HG02588 (cell line): ENCODE measurements around the gene MAVS.
A peak's percentile ranks its signal among the peaks of the same experiment; 100 is the strongest.

Experiments
- ATAC-seq: cut with Tn5 transposase; IDR thresholded peaks from one replicate; pipeline ENCODE4 v1.9.1; 2021; ENCODE audit warnings: mild to moderate bottlenecking, moderate library complexity; ENCODE audit not compliant: unreplicated experiment

Gene MAVS

DNA sequence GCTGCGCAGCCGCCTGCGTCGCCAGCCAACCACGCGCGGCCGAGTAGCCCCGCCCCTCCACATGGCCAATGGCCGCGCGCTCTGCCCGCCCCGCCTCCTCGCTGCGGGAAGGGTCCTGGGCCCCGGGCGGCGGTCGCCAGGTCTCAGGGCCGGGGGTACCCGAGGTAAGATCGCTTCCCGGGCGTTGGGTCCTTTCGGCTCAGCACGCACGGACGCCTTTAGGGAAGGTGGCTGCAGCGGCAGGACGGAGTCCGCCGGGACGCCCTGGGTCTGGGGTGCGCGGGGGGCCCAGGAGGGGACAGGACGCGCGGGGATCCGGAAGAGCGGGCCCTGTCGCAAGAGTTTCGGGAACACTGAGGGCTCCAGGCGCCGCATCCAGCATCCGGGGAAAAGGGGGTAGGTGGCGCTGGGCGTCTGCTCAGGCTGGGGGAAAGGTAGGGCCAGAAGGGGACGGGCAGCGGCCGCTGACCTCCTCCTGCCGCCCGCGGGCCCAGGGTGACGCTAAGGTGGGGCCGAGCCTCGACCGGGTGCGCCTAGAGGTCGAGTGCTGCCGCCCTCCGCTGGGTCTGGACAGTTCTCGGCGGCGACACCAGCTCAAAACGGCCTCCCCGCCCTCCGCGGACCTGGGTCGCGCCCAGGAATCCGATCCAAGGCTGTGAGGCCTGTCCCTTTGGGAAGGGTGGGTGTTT lies at the start of gene MAVS:
MAVS (plus strand) TSS at position 95 of the 689 bp plus-strand sequence. CDS start 7,791 bp downstream, outside the sequence.
- peak; percentile 97 for ATAC-seq

GRCh38 chr20:3797226-3797545 lies 49.4 kb upstream of the MAVS start:
- ATAC-seq: no peak

- no peak for ATAC-seq
These were observed 48.9 kb upstream of the MAVS start for GRCh38 chr20:3797592-3798372.

DNA sequence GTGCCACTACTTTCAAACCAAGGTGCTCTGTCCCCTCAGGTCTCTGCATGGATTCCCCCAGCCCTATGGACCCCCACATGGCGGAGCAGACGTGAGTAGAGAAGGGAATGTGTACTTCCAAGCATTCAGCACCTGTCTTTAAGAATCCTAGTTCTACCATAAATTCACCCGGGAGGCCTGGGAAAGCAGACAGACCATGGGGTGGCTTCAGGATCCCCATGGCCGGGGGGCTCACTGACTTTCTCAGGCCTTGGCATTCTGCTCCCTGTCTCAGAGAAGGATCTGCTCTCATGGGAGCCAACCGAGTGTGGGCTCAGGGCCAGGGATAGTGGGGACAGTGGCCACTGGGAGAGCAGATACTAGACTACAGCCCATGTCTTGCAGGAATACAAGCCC lies 48.3 kb upstream of the MAVS start:
- ATAC-seq: no peak

DNA sequence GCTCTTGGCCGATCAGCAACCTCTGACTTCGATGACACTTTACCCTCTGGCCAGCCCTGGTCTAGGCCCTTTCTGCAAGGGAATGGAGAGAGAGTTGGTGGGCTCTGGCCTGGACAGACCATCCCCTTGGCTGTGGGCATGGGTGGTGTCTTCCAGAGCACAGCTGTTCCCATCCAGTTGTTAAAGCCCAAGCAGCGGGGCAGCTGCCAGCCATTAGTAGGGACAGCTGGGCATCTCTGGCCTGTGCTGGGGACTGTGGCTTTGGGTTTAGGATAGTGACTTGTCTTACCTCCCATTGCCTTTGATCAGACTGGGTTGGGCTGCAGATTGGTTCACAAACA lies 47.8 kb upstream of the MAVS start:
- no peak for ATAC-seq

DNA sequence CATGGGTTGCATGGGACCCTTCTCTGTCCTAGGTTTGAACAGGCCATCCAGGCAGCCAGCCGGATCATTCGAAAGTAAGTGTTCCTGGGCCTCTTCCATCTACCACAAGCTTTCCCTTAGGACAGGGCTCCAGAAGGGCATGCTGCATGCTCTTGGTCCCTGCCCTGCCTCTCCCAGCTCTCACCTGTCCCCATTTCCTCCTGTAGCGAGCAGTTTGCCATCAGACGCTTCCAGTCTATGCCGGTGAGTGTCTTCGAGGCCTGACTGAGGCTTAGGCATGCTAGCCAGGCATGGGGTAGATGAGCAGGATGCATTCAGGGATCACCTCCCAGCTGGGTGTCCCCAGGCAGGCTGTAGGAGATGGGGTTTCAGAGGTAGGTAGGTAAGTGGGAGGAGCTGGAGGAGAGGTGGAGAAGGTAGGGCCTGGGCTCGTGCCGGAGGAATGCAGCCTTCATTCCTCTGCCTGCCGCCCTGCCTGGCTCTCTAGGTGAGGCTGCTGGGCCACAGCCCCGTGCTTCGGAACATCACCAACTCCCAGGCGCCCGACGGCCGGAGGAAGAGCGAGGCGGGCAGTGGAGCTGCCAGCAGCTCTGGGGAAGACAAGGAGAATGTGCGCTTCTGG lies 46.3 kb upstream of the MAVS start:
- no peak for ATAC-seq

GRCh38 chr20:3800878-3801260 lies 45.8 kb upstream of the MAVS start:
- no peak for ATAC-seq

GRCh38 chr20:3801299-3801698 lies 45.3 kb upstream of the MAVS start:
- no peak for ATAC-seq

- ATAC-seq: no peak
These were observed 44.8 kb upstream of the MAVS start for GRCh38 chr20:3801846-3802245.

DNA sequence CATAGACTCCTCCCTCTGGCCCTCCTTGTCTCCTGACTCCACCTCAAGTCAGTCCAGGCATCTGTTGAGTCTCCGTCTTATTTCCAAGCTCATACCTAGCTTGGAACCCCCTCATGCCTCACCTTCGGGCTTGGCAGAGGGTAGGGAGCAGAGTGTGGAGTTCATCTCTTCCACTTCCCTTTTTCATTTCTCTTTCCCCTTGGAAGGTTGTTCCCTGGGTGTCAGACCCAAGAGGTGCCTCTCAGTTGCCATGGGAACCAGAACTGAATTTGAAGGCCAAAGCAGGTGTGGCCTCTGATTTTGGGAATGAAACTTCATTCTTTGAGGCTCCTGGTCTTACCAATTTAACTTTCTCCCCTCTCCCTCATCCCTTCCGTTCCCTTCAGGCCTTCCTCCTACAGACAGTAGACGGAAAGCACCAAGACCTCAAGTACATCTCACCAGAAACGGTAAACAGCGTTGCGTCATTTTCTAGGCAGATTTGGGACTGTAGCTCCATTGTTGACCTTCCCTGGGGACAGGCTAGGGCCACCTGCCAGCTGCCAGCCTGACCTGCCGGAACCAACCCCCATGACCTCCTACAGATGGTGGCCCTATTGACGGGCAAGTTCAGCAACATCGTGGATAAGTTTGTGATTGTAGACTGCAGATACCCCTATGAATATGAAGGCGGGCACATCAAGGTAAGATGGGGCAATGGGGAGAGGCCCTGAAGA lies 44.0 kb upstream of the MAVS start:
- ATAC-seq: no peak

DNA sequence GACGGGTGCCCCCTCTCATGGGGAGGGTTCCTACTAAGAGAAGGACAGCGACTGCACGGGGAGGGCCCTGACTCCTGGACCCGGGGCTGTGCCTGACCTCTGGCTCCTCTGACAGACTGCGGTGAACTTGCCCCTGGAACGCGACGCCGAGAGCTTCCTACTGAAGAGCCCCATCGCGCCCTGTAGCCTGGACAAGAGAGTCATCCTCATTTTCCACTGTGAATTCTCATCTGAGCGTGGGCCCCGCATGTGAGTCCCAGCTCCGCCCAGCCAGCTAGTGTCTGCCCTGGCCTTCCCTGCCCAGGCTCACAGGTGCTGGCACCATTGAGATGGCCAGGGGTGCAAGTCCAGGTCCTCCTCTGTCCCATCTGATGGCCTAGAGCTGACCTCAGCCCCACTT lies 43.3 kb upstream of the MAVS start:
- no peak for ATAC-seq

- ATAC-seq: no peak
These were observed 42.8 kb upstream of the MAVS start for GRCh38 chr20:3803854-3804253.

- no peak for ATAC-seq
These were observed 42.3 kb upstream of the MAVS start for GRCh38 chr20:3804254-3804751.

DNA sequence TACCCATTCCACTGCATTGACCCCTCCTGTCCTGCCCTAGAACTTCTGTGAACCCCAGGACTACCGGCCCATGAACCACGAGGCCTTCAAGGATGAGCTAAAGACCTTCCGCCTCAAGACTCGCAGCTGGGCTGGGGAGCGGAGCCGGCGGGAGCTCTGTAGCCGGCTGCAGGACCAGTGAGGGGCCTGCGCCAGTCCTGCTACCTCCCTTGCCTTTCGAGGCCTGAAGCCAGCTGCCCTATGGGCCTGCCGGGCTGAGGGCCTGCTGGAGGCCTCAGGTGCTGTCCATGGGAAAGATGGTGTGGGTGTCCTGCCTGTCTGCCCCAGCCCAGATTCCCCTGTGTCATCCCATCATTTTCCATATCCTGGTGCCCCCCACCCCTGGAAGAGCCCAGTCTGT lies 41.9 kb upstream of the MAVS start:
- ATAC-seq: no peak

GRCh38 chr20:3808544-3808943 lies 38.1 kb upstream of the MAVS start:
- no peak for ATAC-seq

- peak; percentile 50 for ATAC-seq
These were observed 35.0 kb upstream of the MAVS start for GRCh38 chr20:3811467-3812258.

- ATAC-seq: no peak
These were observed 34.4 kb upstream of the MAVS start for GRCh38 chr20:3812259-3812681.

DNA sequence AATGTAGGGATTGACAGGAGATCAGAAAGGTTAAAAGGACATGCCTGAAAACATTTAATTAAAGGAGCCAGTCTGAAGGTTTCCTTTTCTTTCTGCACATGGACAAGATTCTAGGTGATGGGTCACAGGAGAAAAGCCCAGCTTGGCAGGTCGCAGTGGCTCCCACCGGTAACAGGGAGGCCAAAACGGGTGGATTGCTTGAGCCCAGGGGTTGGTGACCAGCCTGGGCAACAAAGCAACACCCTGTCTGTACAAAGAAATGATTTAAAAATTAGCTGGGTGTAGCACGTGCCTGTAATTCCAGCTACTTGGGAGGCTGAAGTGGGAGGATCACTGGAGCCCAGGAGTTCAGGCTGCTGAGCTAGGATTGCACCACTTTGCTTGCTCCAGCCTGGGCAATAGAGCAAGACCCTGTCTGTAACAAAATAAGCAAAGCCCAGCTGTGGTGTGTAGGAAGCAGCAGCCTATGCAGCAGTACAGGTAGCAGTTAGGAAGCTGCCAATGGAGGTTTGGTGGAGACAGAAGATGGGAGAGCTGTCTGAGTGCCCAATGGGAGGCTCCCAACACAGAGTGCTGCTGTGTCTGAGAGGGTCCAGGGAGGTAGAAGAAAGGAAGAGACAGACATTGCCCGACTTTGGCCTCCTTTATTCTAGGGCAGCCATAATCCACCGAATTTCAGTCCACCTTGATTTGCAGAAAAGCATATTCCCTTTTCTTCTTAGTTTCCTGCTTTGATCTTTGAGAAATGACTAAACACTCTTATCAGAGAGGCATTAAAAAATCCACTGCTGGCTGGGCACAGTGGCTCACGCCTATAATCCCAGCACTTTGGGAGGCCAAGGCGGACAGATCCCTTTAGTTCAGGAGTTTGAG lies 33.4 kb upstream of the MAVS start:
- ATAC-seq: no peak

GRCh38 chr20:3813848-3814581 lies 32.6 kb upstream of the MAVS start:
- no peak for ATAC-seq
